Bronchial epithelial cell (primary cell): ENCODE measurements around the gene UBE2O. TPM values are rescaled to one million over a fixed set of nuclear protein-coding genes. Genes with fewer than 3 reads are reported as not detected.
A peak's percentile ranks its signal among the peaks of the same experiment; 100 is the strongest.

ENCODE experiments used
- DNase-seq: peaks from one replicate; pipeline ENCODE4 v3.0.0-alpha.2; 2010; ENCODE audit warnings: low read depth
- FAIRE-seq: peaks from 2 replicates; lab custom pipeline; 2011; peaks lifted over from hg19 to GRCh38; lab: Jason Lieb, UNC
- H3K27me3 ChIP-seq: 2 replicates; pipeline ENCODE4 v1.5.1; 2011; ENCODE audit warnings: low read length; ENCODE audit not compliant: control insufficient read depth, insufficient read depth
- H3K36me3 ChIP-seq: 2 replicates; pipeline ENCODE4 v1.5.1; 2011; ENCODE audit warnings: low read length; ENCODE audit not compliant: control insufficient read depth, insufficient read depth
- H3K4me3 ChIP-seq: 2 replicates; pipeline ENCODE4 v1.5.1; 2011; ENCODE audit warnings: mild to moderate bottlenecking, low read depth, low read length, control low read depth
- CTCF ChIP-seq: IDR thresholded peaks from 2 replicates; pipeline ENCODE4 v1.5.1; 2011; ENCODE audit warnings: mild to moderate bottlenecking, moderate library complexity, low read length, control low read depth, inconsistent platforms; ENCODE audit not compliant: insufficient read depth, severe bottlenecking
- total RNA-seq: library from RNA; depleted of rRNA; stranded (reverse); fragments of >200 nt; gene quantifications from 2 replicates; pipeline ENCODE4 v1.2.1, GENCODE V29; 2014

Gene UBE2O
- total RNA-seq, 1 donor from 2014 or later: 15.8 TPM

GRCh38 chr17:76385892-76386786 lies 66.8 kb downstream of the UBE2O start:
- FAIRE-seq (no peak), DNase-seq (peak; percentile 46)
- Histone ChIP-seq H3K27me3 (no peaks in the 10 kb centered on the region), H3K4me3 (peak overlapping the region; percentile 70), H3K36me3 (peaks cover 9% of the 10 kb centered on the region)
- TF ChIP-seq CTCF: peak; percentile 94

GRCh38 chr17:76384987-76385891 lies 67.7 kb downstream of the UBE2O start:
- peak; percentile 59 for DNase-seq

GRCh38 chr17:76384222-76384986 lies 68.5 kb downstream of the UBE2O start, which contains the start of gene SPHK1:
Gene SPHK1 (plus strand): TSS chr17:76384609. CDS start chr17:76385645, 1,036 bp downstream.
- Histone ChIP-seq H3K36me3 (peaks cover 9% of the 10 kb centered on the region), H3K27me3 (no peaks in the 10 kb centered on the region), H3K4me3 (peak within 1 kb of the TSS; percentile 70)
- FAIRE-seq (no peak), DNase-seq (peak; percentile 69)
- no peak for TF ChIP-seq CTCF

More at GRCh38 chr17:76384987-76385891, 67.7 kb downstream of the UBE2O start:
- FAIRE-seq: no peak
- no peaks in the 10 kb centered on the region for H3K27me3 ChIP-seq
- peaks cover 9% of the 10 kb centered on the region for H3K36me3 ChIP-seq
- H3K4me3 ChIP-seq: peak overlapping the region; percentile 70
- no peak for TF ChIP-seq CTCF

- H3K4me3 ChIP-seq: peak overlapping the region; percentile 70
- peak; percentile 30 for TF ChIP-seq CTCF
- H3K36me3 ChIP-seq: peaks cover 9% of the 10 kb centered on the region
- no peak for FAIRE-seq
- no peak for DNase-seq
- no peaks in the 10 kb centered on the region for H3K27me3 ChIP-seq
Observed at GRCh38 chr17:76383546-76384221, 69.3 kb downstream of the UBE2O start.
